H1 (cell line): ENCODE results near the gene CDH8. TPM values are rescaled to one million over a fixed set of nuclear protein-coding genes. Genes with fewer than 3 reads are reported as not detected.

Experiments
- CTCF ChIA-PET: fragments of 300-600 bp; sonication (Branson Sonifier 250); formaldehyde crosslinking; loops from one replicate; lab custom pipeline; 2021; ENCODE audit not compliant: partially characterized antibody; lab: Charles Lee
- POLR2A ChIA-PET: fragments of 300-600 bp; sonication (Branson Sonifier 250); formaldehyde crosslinking; loops from one replicate; lab custom pipeline; 2021; ENCODE audit warnings: inconsistent platforms; ENCODE audit not compliant: partially characterized antibody; lab: Charles Lee
- DNase-seq, 2 experiments: peaks; one replicate each; pipeline versions ENCODE4 v3.0.0 to v3.0.0-alpha.2; 2010 to 2022; ENCODE audit warnings: low spot score in 2 of 2, low read depth in 1 of 2, mixed read lengths in 1 of 2
- FAIRE-seq: peaks from 2 replicates; lab custom pipeline; 2011; peaks lifted over from hg19 to GRCh38; lab: Jason Lieb, UNC
- H2AFZ ChIP-seq: 2 replicates; pipeline ENCODE4 v1.8.1; 2012; ENCODE audit warnings: low read length, inconsistent platforms
- H2AK5ac ChIP-seq: 2 replicates; pipeline ENCODE4 v1.6.1; 2013; ENCODE audit warnings: low read depth, low read length
- H2BK120ac ChIP-seq: replicated peaks from 2 replicates; pipeline ENCODE3; 2013; ENCODE audit warnings: low read depth, low read length, inconsistent platforms
- H2BK12ac ChIP-seq: 2 replicates; pipeline ENCODE4 v1.6.1; 2013; ENCODE audit warnings: low read depth, low read length
- H2BK15ac ChIP-seq: 2 replicates; pipeline ENCODE4 v1.6.1; 2013; ENCODE audit warnings: low read length
- H2BK20ac ChIP-seq: 2 replicates; pipeline ENCODE4 v1.6.1; 2013; ENCODE audit warnings: low read length
- H2BK5ac ChIP-seq: 2 replicates; pipeline ENCODE4 v1.6.1; 2013; ENCODE audit warnings: low read depth, low read length
- H3K14ac ChIP-seq: 2 replicates; pipeline ENCODE4 v1.6.1; 2013; ENCODE audit warnings: inconsistent platforms; ENCODE audit not compliant: insufficient read length
- H3K18ac ChIP-seq: 2 replicates; pipeline ENCODE4 v1.6.1; 2013; ENCODE audit warnings: low read length; ENCODE audit errors: extremely low read depth
- H3K23ac ChIP-seq: 2 replicates; pipeline ENCODE4 v1.6.1; 2013; ENCODE audit warnings: inconsistent platforms; ENCODE audit not compliant: insufficient read length
- H3K23me2 ChIP-seq: 2 replicates; pipeline ENCODE4 v1.6.1; 2013; ENCODE audit warnings: low read depth, low read length
- H3K27ac ChIP-seq: 2 replicates; pipeline ENCODE4 v1.6.1; 2011; ENCODE audit warnings: low read depth, low read length, inconsistent platforms
- H3K27me3 ChIP-seq, 4 experiments: replicated peaks in 1 of 4; 1 replicate in 1 of 4; 2 replicates in 3 of 4; pipeline versions ENCODE4 v1.6.1 to v1.8.1; 2011 to 2013; ENCODE audit warnings: low read length in 3 of 4, mild to moderate bottlenecking in 3 of 4, inconsistent platforms in 2 of 4, mixed read lengths in 2 of 4, moderate library complexity in 1 of 4; ENCODE audit not compliant: control insufficient read depth in 3 of 4, insufficient read depth in 3 of 4; ENCODE audit errors: extremely low read depth in 1 of 4
- H3K36me3 ChIP-seq, 4 experiments: 2 replicates each; pipeline versions ENCODE4 v1.6.1 to v1.8.1; 2011 to 2013; ENCODE audit warnings: mild to moderate bottlenecking in 4 of 4, low read length in 3 of 4, moderate library complexity in 2 of 4, control low read depth in 1 of 4, inconsistent platforms in 1 of 4; ENCODE audit not compliant: insufficient read depth in 4 of 4, control insufficient read depth in 2 of 4
- H3K4ac ChIP-seq: replicated peaks from 2 replicates; pipeline ENCODE3; 2013; ENCODE audit warnings: low read length, low read depth, mixed read lengths, inconsistent platforms; ENCODE audit not compliant: insufficient read length
- H3K4me1 ChIP-seq, 4 experiments: replicated peaks in 1 of 4; 1 replicate in 1 of 4; 2 replicates in 3 of 4; pipeline versions ENCODE4 v1.6.1 to v1.8.1; 2011 to 2013; ENCODE audit warnings: low read length in 3 of 4, inconsistent platforms in 2 of 4, mixed read lengths in 1 of 4; ENCODE audit not compliant: insufficient read depth in 4 of 4, control insufficient read depth in 3 of 4
- H3K4me2 ChIP-seq, 2 experiments: 2 replicates each; pipeline versions ENCODE4 v1.6.1 to v1.8.1; 2011 to 2013; ENCODE audit warnings: low read depth in 2 of 2, low read length in 2 of 2, control low read depth in 1 of 2, inconsistent platforms in 1 of 2, mild to moderate bottlenecking in 1 of 2; ENCODE audit not compliant: insufficient read depth in 1 of 2
- H3K4me3 ChIP-seq, 4 experiments: fragments of 200-600, 300-600 bp in 1 of 4; sonication (generic), shearing (Covaris generic), sonication (Bioruptor Twin) in 1 of 4; 2 replicates each; pipeline versions ENCODE4 v1.5.1 to v1.8.1; 2011 to 2016; ENCODE audit warnings: low read length in 4 of 4, low read depth in 3 of 4, control low read depth in 2 of 4, inconsistent platforms in 2 of 4, mild to moderate bottlenecking in 2 of 4, mixed read lengths in 1 of 4, moderate library complexity in 1 of 4; ENCODE audit not compliant: insufficient read depth in 2 of 4; ENCODE audit errors: extremely low read depth in 1 of 4
- H3K56ac ChIP-seq: replicated peaks from 2 replicates; pipeline ENCODE3; 2013; ENCODE audit warnings: low read depth, mild to moderate bottlenecking, mixed read lengths, low read length, inconsistent platforms; ENCODE audit not compliant: insufficient read length
- H3K79me1 ChIP-seq: 2 replicates; pipeline ENCODE4 v1.6.1; 2013; ENCODE audit warnings: low read depth, low read length, control low read depth
- H3K79me2 ChIP-seq, 2 experiments: 2 replicates each; pipeline versions ENCODE4 v1.6.1 to v1.8.1; 2012 to 2013; ENCODE audit warnings: low read length in 2 of 2, mild to moderate bottlenecking in 2 of 2, inconsistent platforms in 1 of 2; ENCODE audit not compliant: insufficient read depth in 2 of 2, control insufficient read depth in 1 of 2
- H3K9ac ChIP-seq, 4 experiments: replicated peaks in 1 of 4; 1 replicate in 1 of 4; 2 replicates in 3 of 4; pipeline versions ENCODE4 v1.6.1 to v1.8.1; 2011 to 2013; ENCODE audit warnings: low read depth in 3 of 4, low read length in 3 of 4, control low read depth in 2 of 4, mild to moderate bottlenecking in 2 of 4, moderate library complexity in 2 of 4, inconsistent platforms in 1 of 4; ENCODE audit errors: extremely low read depth in 1 of 4
- H3K9me3 ChIP-seq, 2 experiments: 2 replicates each; pipeline versions ENCODE4 v1.6.1 to v1.8.1; 2012 to 2013; ENCODE audit warnings: mild to moderate bottlenecking in 2 of 2, moderate library complexity in 2 of 2, control low read depth in 1 of 2, inconsistent platforms in 1 of 2, low read depth in 1 of 2, low read length in 1 of 2, mixed read lengths in 1 of 2; ENCODE audit not compliant: insufficient read depth in 2 of 2
- H4K20me1 ChIP-seq, 2 experiments: replicated peaks in 1 of 2; 2 replicates each; pipeline versions ENCODE3 to v1.8.1; 2011 to 2013; ENCODE audit warnings: inconsistent platforms in 2 of 2, low read length in 2 of 2, mild to moderate bottlenecking in 1 of 2; ENCODE audit not compliant: insufficient read depth in 2 of 2, control insufficient read depth in 1 of 2
- H4K5ac ChIP-seq: 2 replicates; pipeline ENCODE4 v1.6.1; 2013; ENCODE audit warnings: low read length, low read depth, mixed read lengths, inconsistent platforms; ENCODE audit not compliant: insufficient read length
- H4K8ac ChIP-seq: 2 replicates; pipeline ENCODE4 v1.8.0; 2013; ENCODE audit warnings: mild to moderate bottlenecking, moderate library complexity, low read length, inconsistent platforms; ENCODE audit not compliant: insufficient read depth; ENCODE audit errors: extremely low read depth
- H4K91ac ChIP-seq: replicated peaks from 2 replicates; pipeline ENCODE3; 2013; ENCODE audit warnings: low read length, mixed read lengths, inconsistent platforms; ENCODE audit not compliant: insufficient read length
- CEBPB ChIP-seq: IDR thresholded peaks from 2 replicates; pipeline ENCODE4 v1.6.1; 2012; ENCODE audit warnings: low read depth, low read length
- CHD1 ChIP-seq: IDR thresholded peaks from 2 replicates; pipeline ENCODE4 v1.6.1; 2012; ENCODE audit warnings: low read depth, low read length, improper control_type of control experiment
- FOSL1 ChIP-seq: IDR thresholded peaks from 2 replicates; pipeline ENCODE4 v1.6.1; 2011; ENCODE audit warnings: mild to moderate bottlenecking, low read depth, low read length, moderate library complexity; ENCODE audit not compliant: insufficient read depth
- SAP30 ChIP-seq: fragments of 300-600 bp; sonication (generic); IDR thresholded peaks from 2 replicates; pipeline ENCODE4 v1.7.1; 2012; ENCODE audit warnings: low read length, moderate library complexity, mild to moderate bottlenecking, inconsistent platforms; ENCODE audit not compliant: insufficient read depth, insufficient replicate concordance
- TAF7 ChIP-seq: optimal IDR thresholded peaks from 2 replicates; pipeline ENCODE3; 2011; ENCODE audit warnings: low read depth, mild to moderate bottlenecking, inconsistent platforms, low read length, moderate library complexity, borderline replicate concordance
- TBP ChIP-seq: IDR thresholded peaks from 2 replicates; pipeline ENCODE4 v1.6.1; 2011; ENCODE audit warnings: low read depth, low read length, improper control_type of control experiment
- WGBS, 2 experiments: shearing (Covaris generic) in 1 of 2; methylation state at CpG; one replicate each; pipeline versions ENCODE4 v1.1.6 to v1.1.7; 2013 to 2015; ENCODE audit warnings: low lambda C conversion rate in 2 of 2, mixed read lengths in 2 of 2, inconsistent platforms in 1 of 2, low coverage in 1 of 2, missing lambda C conversion rate in 1 of 2; ENCODE audit not compliant: insufficient replicate concordance in 2 of 2, insufficient coverage in 1 of 2, insufficient read length in 1 of 2; ENCODE audit errors: extremely low coverage in 1 of 2, missing lambda C conversion rate in 1 of 2; 5-methylcytosine and 5-hydroxymethylcytosine counted together
- polyA plus RNA-seq, 7 experiments: library from polyadenylated mRNA; depleted of rRNA in 3 of 7; stranded (reverse) in 5 of 7; unstranded in 2 of 7; fragments of >200 nt in 5 of 7; fragments of 200-250 nt in 2 of 7; gene quantifications; 1 replicate in 5 of 7; 2 replicates in 1 of 7; 4 replicates in 1 of 7; pipeline versions ENCODE4 v1.2.1 to v1.2.3, GENCODE V29; 2011 to 2013; ENCODE audit warnings: missing spikeins in 2 of 7, mixed read lengths in 2 of 7
- total RNA-seq: library from RNA; stranded (reverse); fragmentation: NEBNext Ultra II Directional; extraction: Animal tissue kit (Norgen Biotek cat#: 25700); gene quantifications from 2 replicates; pipeline ENCODE4 v1.2.1, GENCODE V29; 2021

Gene CDH8
- total and polyA plus RNA-seq, 2 of the 8 experiments (the other 6 are each of a cell fraction or from before 2014, with no cell fraction given) = 7.7 to 8.4 TPM

GRCh38 chr16:62064173-62064572, 27.9 kb upstream of the CDH8 start:
- no peak overlapping the region for H3K56ac ChIP-seq
- H4K20me1 ChIP-seq = no peaks in the 10 kb centered on the region
- WGBS, 2 experiments = 74% methylated on average over 5 of the region's 5 CpGs; no CpG with 5 or more reads in 1 of the 2 experiments
- CTCF ChIA-PET = interaction anchor here (1.6 to 2.3 kb wide), 3 partner anchors 14 to 28 kb away, joined by 3 to 12 read pairs (median 7); partner anchors contain the start of gene CDH8
- H4K5ac ChIP-seq = no peak overlapping the region
- H3K18ac ChIP-seq = no peak overlapping the region
- H2BK5ac ChIP-seq = no peak overlapping the region
- no peak overlapping the region for H3K9ac ChIP-seq
- no peak overlapping the region for H2AFZ ChIP-seq
- H4K8ac ChIP-seq = no peak overlapping the region
- no peak for FAIRE-seq
- H3K4me2 ChIP-seq = peak overlapping the region in 1 of 2 experiments; percentile 41; a peak in 2 of 4 replicates
- no peaks in the 10 kb centered on the region for H3K36me3 ChIP-seq
- peaks cover 1 to 9% (median 4%) of the 10 kb centered on the region in 4 experiments; a peak in 5 of 7 replicates for H3K4me1 ChIP-seq
- no peak overlapping the region for H2AK5ac ChIP-seq
- H2BK120ac ChIP-seq = no peak overlapping the region
- peak overlapping the region in 1 of 4 experiments; percentile 20; a peak in 1 of 8 replicates for H3K4me3 ChIP-seq
- no peak overlapping the region for H3K4ac ChIP-seq
- H3K9me3 ChIP-seq = no peaks in the 10 kb centered on the region
- no peaks in the 10 kb centered on the region for H3K79me1 ChIP-seq
- POLR2A ChIA-PET = no interaction called here
- no peak overlapping the region for H3K23ac ChIP-seq
- H2BK15ac ChIP-seq = no peak overlapping the region
- no peak overlapping the region for H3K27ac ChIP-seq
- no peak overlapping the region for H3K14ac ChIP-seq
- H2BK12ac ChIP-seq = no peak overlapping the region
- H4K91ac ChIP-seq = no peak overlapping the region
- no peak overlapping the region for H2BK20ac ChIP-seq
- H3K27me3 ChIP-seq = no peaks in the 10 kb centered on the region
- TF ChIP-seq CEBPB (no peak), SAP30 (no peak), FOSL1 (no peak), CHD1 (no peak), TAF7 (no peak), TBP (no peak)
- no peaks in the 10 kb centered on the region; the same call in 1 of the 2 replicates for H3K23me2 ChIP-seq
- no peak for DNase-seq
- no peaks in the 10 kb centered on the region for H3K79me2 ChIP-seq
